Endodermal cell (in vitro differentiated cells): ENCODE measurements around the gene ZNF783. TPM values are rescaled to one million over a fixed set of nuclear protein-coding genes. Genes with fewer than 3 reads are reported as not detected.

Experiments
- DNase-seq: peaks from one replicate; pipeline ENCODE4 v3.0.0-alpha.2; 2017
- H3K27ac ChIP-seq: 2 replicates; pipeline ENCODE4 v1.5.1; 2013; ENCODE audit warnings: mild to moderate bottlenecking, low read depth, low read length, moderate library complexity
- H3K27me3 ChIP-seq: 2 replicates; pipeline ENCODE4 v1.6.1; 2013; ENCODE audit warnings: mild to moderate bottlenecking, low read length, moderate library complexity; ENCODE audit not compliant: insufficient read depth, control insufficient read depth, poor library complexity, severe bottlenecking
- H3K36me3 ChIP-seq: 2 replicates; pipeline ENCODE4 v1.7.0; 2013; ENCODE audit warnings: mild to moderate bottlenecking, low read length, moderate library complexity; ENCODE audit not compliant: control insufficient read depth, insufficient read depth
- H3K4me1 ChIP-seq: one replicate; pipeline ENCODE4 v1.7.0; 2013; ENCODE audit warnings: low read length; ENCODE audit not compliant: control insufficient read depth, insufficient read depth
- H3K4me3 ChIP-seq: 2 replicates; pipeline ENCODE4 v1.5.1; 2013; ENCODE audit warnings: mild to moderate bottlenecking, low read length, moderate library complexity
- H3K9ac ChIP-seq: 2 replicates; pipeline ENCODE4 v1.6.1; 2013; ENCODE audit warnings: mild to moderate bottlenecking, low read length, moderate library complexity; ENCODE audit not compliant: poor library complexity, severe bottlenecking; ENCODE audit errors: extremely low read depth
- H3K9me3 ChIP-seq: 2 replicates; pipeline ENCODE4 v1.6.1; 2013; ENCODE audit warnings: mild to moderate bottlenecking, low read length, moderate library complexity; ENCODE audit not compliant: control insufficient read depth
- H3K27ac Mint-ChIP-seq: 2 replicates; pipeline ENCODE4 v1.8.0; 2020; ENCODE audit warnings: mixed read lengths
- H3K27me3 Mint-ChIP-seq: 2 replicates; pipeline ENCODE4 v1.8.0; 2021; ENCODE audit warnings: mild to moderate bottlenecking, mixed read lengths; ENCODE audit not compliant: insufficient read depth
- H3K36me3 Mint-ChIP-seq: 2 replicates; pipeline ENCODE4 v1.8.0; 2020; ENCODE audit warnings: low read depth, mixed read lengths
- H3K4me1 Mint-ChIP-seq: 2 replicates; pipeline ENCODE4 v1.8.0; 2020; ENCODE audit warnings: mixed read lengths
- H3K4me3 Mint-ChIP-seq: 2 replicates; pipeline ENCODE4 v1.8.0; 2020; ENCODE audit warnings: mild to moderate bottlenecking, moderate library complexity, mixed read lengths
- H3K9me3 Mint-ChIP-seq: 2 replicates; pipeline ENCODE4 v1.8.0; 2020; ENCODE audit warnings: mild to moderate bottlenecking, mixed read lengths
- CTCF ChIP-seq: fragments of 200-600 bp; sonication (generic); conservative IDR thresholded peaks from 2 replicates; pipeline ENCODE4 v1.5.0; 2021; ENCODE audit warnings: antibody characterized with exemption, mild to moderate bottlenecking
- WGBS, 2 experiments: methylation state at CpG; one replicate each; pipeline versions ENCODE4 v1.1.5 to v1.1.7; 2013; ENCODE audit warnings: missing lambda C conversion rate in 2 of 2, mixed read lengths in 1 of 2; ENCODE audit not compliant: insufficient coverage in 1 of 2, insufficient read length in 1 of 2; 5-methylcytosine and 5-hydroxymethylcytosine counted together
- long read RNA-seq, 4 experiments: library from polyadenylated mRNA in 2 of 4; library from RNA in 1 of 4; library from capped mRNA in 1 of 4; stranded (forward) in 3 of 4; unstranded in 1 of 4; transcript quantifications; one replicate each; pipeline ENCODE4 v2.0.0, GENCODE V29; 2020 to 2021; ENCODE audit warnings: inconsistent platforms in 1 of 4
- polyA plus RNA-seq, 2 experiments: library from polyadenylated mRNA; stranded (reverse); fragments of 50-300 nt; gene quantifications; one replicate each; pipeline ENCODE4 v1.2.3, GENCODE V29; 2013
- total RNA-seq, 2 donors: library from RNA; stranded (reverse); fragmentation: NEBNext Ultra II Directional in 1 of 2; extraction: Animal tissue kit (Norgen Biotek cat#: 25700) in 1 of 2; gene quantifications; 2 replicates in 1 of 2; 3 replicates in 1 of 2; pipeline ENCODE4 v1.2.1, GENCODE V29; 2021

The ZNF783 gene
- total RNA-seq = 10 to 100 TPM; 12.1 to 13.2 TPM
- polyA plus RNA-seq (2013, experiment 1 of 2) = 9.0 TPM
- 6.3 TPM for polyA plus RNA-seq (2013, experiment 2 of 2)
- long read RNA-seq, experiment 1 = 0 reads
- long read RNA-seq, experiment 2, full-length matches to known transcripts = 3 of 19 reads
- long read RNA-seq, experiment 2, partial matches to known transcripts = 6 of 19 reads
- long read RNA-seq, experiment 2, other reads (novel, unspliced or antisense) = 10 of 19 reads
- long read RNA-seq, experiment 3, full-length matches to known transcripts = 2 of 27 reads
- long read RNA-seq, experiment 3, partial matches to known transcripts = 2 of 27 reads
- long read RNA-seq, experiment 3, other reads (novel, unspliced or antisense) = 23 of 27 reads
- long read RNA-seq, experiment 4, partial matches to known transcripts = 0 of 1 reads
- long read RNA-seq, experiment 4, other reads (novel, unspliced or antisense) = 1 of 1 reads

- H3K4me3 Mint-ChIP-seq = peak within 1 kb of the TSS; percentile 57
- Histone ChIP-seq H3K9ac (peak within 1 kb of the TSS; percentile 75), H3K4me3 (peak within 1 kb of the TSS; percentile 78), H3K4me1 (no peaks in the 10 kb centered on the region), H3K9me3 (no peaks in the 10 kb centered on the region), H3K36me3 (peaks cover 23% of the 10 kb centered on the region), H3K27me3 (no peaks in the 10 kb centered on the region), H3K27ac (no peak within 1 kb of the TSS)
- 0 to 2% methylated on average over 35 to 115 of the region's 115 CpGs for WGBS, 2 experiments
- no peak within 1 kb of the TSS for H3K27ac Mint-ChIP-seq
- peaks cover 3% of the 10 kb centered on the region for H3K27me3 Mint-ChIP-seq
- H3K9me3 Mint-ChIP-seq = no peaks in the 10 kb centered on the region
- H3K4me1 Mint-ChIP-seq = no peaks in the 10 kb centered on the region
- TF ChIP-seq CTCF = peak; percentile 93
- DNase-seq = peak; percentile 93
- peaks cover 15% of the 10 kb centered on the region for H3K36me3 Mint-ChIP-seq
Measured at GRCh38 chr7:149261829-149262617, at the start of gene ZNF783. ZNF783 (plus strand) TSS chr7:149262196; CDS start chr7:149262334, 138 bp downstream.

GRCh38 chr7:149214020-149214720 is 47.8 kb upstream of the ZNF783 start:
- no peak for TF ChIP-seq CTCF
- Mint-ChIP-seq H3K27me3 (no peaks in the 10 kb centered on the region), H3K4me3 (no peak overlapping the region), H3K27ac (no peak overlapping the region), H3K4me1 (peaks cover 4% of the 10 kb centered on the region), H3K9me3 (no peaks in the 10 kb centered on the region), H3K36me3 (peaks cover 90% of the 10 kb centered on the region)
- Histone ChIP-seq H3K4me3 (no peak overlapping the region), H3K9me3 (no peaks in the 10 kb centered on the region), H3K27me3 (no peaks in the 10 kb centered on the region), H3K4me1 (no peaks in the 10 kb centered on the region), H3K27ac (no peak overlapping the region), H3K36me3 (peaks cover 97% of the 10 kb centered on the region), H3K9ac (no peak overlapping the region)
- 92 to 94% methylated on average over 6 to 7 of the region's 7 CpGs for WGBS, 2 experiments
- no peak for DNase-seq

GRCh38 chr7:149216402-149216801 is 45.6 kb upstream of the ZNF783 start:
- Mint-ChIP-seq H3K36me3 (peaks cover 88% of the 10 kb centered on the region), H3K9me3 (no peaks in the 10 kb centered on the region), H3K27me3 (no peaks in the 10 kb centered on the region), H3K4me3 (no peak overlapping the region), H3K27ac (peak overlapping the region; percentile 17), H3K4me1 (peaks cover 4% of the 10 kb centered on the region)
- Histone ChIP-seq H3K4me1 (no peaks in the 10 kb centered on the region), H3K4me3 (no peak overlapping the region), H3K27me3 (no peaks in the 10 kb centered on the region), H3K27ac (no peak overlapping the region), H3K36me3 (peaks cover 82% of the 10 kb centered on the region), H3K9ac (no peak overlapping the region), H3K9me3 (no peaks in the 10 kb centered on the region)
- 92 to 100% methylated on average over 2 of the region's 2 CpGs for WGBS, 2 experiments
- no peak for TF ChIP-seq CTCF
- DNase-seq = no peak
